AG04449 (cell line): Measurements from ENCODE around the gene CCL23.

ENCODE experiments used
- CTCF ChIA-PET: fragments of 350-600 bp; formaldehyde crosslinking; extraction: SDS; loops from one replicate; lab custom pipeline; 2021; ENCODE audit warnings: antibody characterized with exemption; lab: Yijun Ruan, JAX
- POLR2A ChIA-PET: fragments of 400-600, 350-600 bp; formaldehyde crosslinking; extraction: SDS; loops from one replicate; lab custom pipeline; 2020; ENCODE audit warnings: antibody characterized with exemption, inconsistent platforms; lab: Yijun Ruan, JAX
- DNase-seq: peaks from one replicate; pipeline ENCODE4 v3.0.0-alpha.2; 2010; ENCODE audit warnings: low read depth, low spot score
- H3K4me3 ChIP-seq: 2 replicates; pipeline ENCODE4 v1.5.1; 2011; ENCODE audit warnings: low read depth, mild to moderate bottlenecking, control low read depth, low read length
- TF ChIP-seq, protein P1 (sequence below): IDR thresholded peaks from one replicate; pipeline ENCODE4 v1.5.1; 2011; ENCODE audit warnings: mild to moderate bottlenecking, moderate library complexity, low read length, control low read depth, inconsistent platforms; ENCODE audit not compliant: insufficient read depth; ENCODE audit errors: missing control alignments

Gene CCL23

DNA sequence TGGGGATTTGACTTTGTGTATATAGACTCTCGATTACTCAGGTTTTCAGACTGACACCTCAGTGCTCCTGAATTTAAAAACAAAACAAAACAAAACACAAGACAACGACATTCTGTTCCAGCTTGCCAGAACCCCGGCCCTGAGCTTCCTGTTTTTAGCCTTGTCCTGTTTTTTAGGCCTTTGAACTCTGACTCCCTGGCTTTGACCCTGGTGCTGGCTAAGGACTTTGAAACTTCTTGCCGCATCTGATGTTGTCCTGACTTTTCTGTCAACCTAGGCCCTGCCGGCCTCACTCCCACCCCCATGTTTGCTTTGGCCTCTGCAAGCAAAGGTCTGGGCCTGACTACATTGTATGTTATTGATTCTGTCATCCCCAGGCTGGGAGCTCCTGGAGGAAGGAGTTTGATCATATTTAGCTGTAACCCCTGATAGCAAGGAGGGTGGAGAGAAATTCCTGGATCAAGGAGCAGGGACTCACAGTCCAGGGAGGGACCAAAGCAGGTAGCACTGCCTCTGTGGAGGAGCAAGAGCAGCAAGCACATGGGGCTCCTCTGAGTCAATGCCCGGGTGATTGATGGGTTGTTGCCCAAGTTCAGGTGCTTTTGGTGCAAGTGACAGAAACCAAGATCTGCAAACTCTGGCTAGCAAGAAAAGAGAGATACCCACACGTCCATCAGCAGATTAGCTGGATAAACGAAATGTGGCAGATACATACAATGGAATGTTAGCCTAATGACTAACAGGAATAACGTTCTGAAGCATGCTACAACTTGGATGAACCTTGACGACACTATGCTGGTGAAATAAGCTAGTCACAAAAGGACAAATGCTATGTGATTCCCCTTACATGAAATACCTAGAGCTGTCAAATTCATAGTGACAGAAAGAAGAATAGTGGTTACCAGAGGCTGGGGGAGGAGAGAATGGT, 44.2 kb downstream of the CCL23 start:
- DNase-seq, result peak; percentile 4
- CTCF ChIA-PET, result interaction anchor here (0.7 to 7.3 kb wide), 4 partner anchors 98 to 209 kb away, joined by 3 to 82 read pairs (median 4); no protein-coding TSS in a partner anchor
- no peak overlapping the region for H3K4me3 ChIP-seq
- TF ChIP-seq, protein P1, sequence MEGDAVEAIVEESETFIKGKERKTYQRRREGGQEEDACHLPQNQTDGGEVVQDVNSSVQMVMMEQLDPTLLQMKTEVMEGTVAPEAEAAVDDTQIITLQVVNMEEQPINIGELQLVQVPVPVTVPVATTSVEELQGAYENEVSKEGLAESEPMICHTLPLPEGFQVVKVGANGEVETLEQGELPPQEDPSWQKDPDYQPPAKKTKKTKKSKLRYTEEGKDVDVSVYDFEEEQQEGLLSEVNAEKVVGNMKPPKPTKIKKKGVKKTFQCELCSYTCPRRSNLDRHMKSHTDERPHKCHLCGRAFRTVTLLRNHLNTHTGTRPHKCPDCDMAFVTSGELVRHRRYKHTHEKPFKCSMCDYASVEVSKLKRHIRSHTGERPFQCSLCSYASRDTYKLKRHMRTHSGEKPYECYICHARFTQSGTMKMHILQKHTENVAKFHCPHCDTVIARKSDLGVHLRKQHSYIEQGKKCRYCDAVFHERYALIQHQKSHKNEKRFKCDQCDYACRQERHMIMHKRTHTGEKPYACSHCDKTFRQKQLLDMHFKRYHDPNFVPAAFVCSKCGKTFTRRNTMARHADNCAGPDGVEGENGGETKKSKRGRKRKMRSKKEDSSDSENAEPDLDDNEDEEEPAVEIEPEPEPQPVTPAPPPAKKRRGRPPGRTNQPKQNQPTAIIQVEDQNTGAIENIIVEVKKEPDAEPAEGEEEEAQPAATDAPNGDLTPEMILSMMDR, result no peak
- POLR2A ChIA-PET, result interaction anchor here (0.6 kb wide), 1 partner anchor 36 kb away, joined by 3 read pairs; no protein-coding TSS in a partner anchor

DNA sequence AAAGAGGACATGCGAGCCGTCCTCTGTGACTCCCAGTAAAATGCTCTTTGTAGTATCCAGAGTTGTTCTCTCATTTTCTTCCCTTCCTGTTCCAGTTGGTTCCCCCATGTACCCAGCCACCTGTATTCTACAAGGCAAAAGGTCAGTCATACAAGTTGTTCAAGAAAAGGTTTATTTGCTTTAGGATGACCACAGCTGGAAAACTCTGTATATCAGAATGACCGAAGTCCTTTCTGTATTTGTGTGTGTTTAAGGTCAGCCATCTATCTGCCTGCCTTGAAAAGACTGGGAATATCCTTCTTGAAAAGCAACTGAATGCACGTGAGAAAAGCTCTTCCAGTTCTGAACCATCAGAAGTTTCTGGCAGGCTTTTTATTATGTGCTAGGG, 44.8 kb downstream of the CCL23 start:
- POLR2A ChIA-PET, result no interaction called here
- CTCF ChIA-PET, result interaction anchor here (1.5 to 7.3 kb wide), 3 partner anchors 99 to 210 kb away, joined by 4 to 82 read pairs (median 5); no protein-coding TSS in a partner anchor

DNA sequence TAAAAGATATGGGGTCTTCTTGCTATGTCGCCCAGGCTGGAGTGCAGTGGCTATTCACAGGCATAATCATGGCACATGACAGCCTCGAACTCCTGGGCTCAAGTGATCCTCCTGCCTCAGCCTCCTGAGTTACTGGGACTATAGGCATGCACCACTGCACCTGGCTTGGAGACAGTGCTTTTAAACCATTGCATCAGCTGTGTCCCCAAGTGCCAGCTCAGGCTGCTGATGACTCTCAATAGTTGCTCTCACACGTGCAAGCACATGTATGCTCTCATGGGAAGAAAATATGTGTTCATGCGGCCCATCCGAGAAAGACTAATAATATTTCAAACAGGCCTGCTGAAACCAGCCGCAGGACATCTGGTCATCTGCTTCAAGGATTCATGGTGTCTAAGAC, 45.2 kb downstream of the CCL23 start:
- CTCF ChIA-PET, result interaction anchor here (1.4 to 7.3 kb wide), 4 partner anchors 14 to 211 kb away, joined by 3 to 82 read pairs (median 4); no protein-coding TSS in a partner anchor
- no peak for DNase-seq

More for the DNA sequence above, 44.8 kb downstream of the CCL23 start:
- H3K4me3 ChIP-seq, result no peak overlapping the region
- TF ChIP-seq, protein P1, result no peak
- no peak for DNase-seq

DNA sequence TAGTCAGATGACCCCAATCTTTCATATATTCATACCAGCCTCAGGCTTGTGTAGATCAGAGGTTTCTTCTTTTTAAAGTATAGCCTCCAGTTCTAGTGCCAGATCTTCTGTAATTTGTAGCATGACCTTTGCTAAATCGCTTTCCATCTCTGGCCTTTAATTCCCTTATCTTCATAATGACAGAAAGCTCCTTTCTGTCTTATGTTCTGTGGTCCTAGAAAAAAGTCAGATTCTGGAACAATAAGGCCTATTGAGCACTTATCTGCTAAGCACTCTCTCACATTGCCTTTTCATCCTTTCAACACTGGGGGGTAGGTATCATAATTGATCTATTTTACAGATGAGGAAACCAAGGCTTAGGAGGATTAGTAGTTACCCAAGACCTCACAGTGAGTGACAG, 45.7 kb downstream of the CCL23 start:
- TF ChIP-seq, protein P1, result no peak
- ChIA-PET POLR2A (no interaction called here), CTCF (interaction anchor here (1.3 to 7.3 kb wide), 4 partner anchors 10 to 211 kb away, joined by 3 to 82 read pairs (median 5); no protein-coding TSS in a partner anchor)
- no peak for DNase-seq
- H3K4me3 ChIP-seq, result no peak overlapping the region

More for the DNA sequence above, 45.2 kb downstream of the CCL23 start:
- TF ChIP-seq, protein P1, result no peak
- H3K4me3 ChIP-seq, result no peak overlapping the region
- POLR2A ChIA-PET, result no interaction called here

DNA sequence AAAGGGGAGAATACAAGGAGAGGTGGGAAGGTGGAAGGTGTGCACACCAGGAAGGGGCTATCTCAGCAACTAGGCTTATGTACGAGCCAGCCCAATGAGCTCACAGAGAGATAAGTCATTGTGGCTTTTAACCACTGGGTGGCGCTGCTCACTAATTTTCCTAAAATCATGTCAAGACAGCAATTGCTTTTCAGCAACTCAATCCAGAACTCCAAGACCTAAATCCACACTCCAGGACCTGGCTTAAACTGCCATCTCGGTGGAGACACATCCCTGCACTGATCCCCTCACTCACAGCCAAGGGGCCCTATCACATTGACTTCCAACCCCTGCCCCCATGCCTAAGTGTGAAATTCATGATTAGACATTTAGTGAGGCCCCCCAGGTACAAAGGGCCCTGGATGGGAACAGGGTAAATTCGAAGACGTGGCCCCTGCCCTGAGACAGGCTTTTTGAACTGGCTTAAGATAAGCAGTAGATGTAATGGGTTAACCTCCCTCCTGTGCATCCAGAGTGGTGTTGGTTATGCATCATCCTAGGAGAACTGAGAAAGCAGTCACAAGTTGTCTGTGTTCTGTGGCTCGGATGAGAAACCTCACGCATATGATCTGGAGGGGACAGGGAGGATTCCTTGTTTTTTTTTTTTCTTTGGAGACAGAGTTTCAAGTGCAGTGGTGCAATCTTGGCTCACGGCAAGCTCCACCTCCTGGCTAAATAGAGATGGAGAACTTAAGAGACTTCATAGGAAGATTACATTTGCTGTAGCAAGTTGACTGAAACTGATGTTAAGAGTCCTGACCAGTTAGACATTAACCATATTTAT, 48.0 kb downstream of the CCL23 start:
- ChIA-PET POLR2A (interaction anchor here (0.7 kb wide), 1 partner anchor 39 kb away, joined by 4 read pairs; no protein-coding TSS in a partner anchor), CTCF (interaction anchor here (0.7 to 7.3 kb wide), 22 partner anchors 8 to 520 kb away, joined by 3 to 82 read pairs (median 4); no protein-coding TSS in a partner anchor)
- H3K4me3 ChIP-seq, result no peak overlapping the region
- DNase-seq, result peak; percentile 23
- TF ChIP-seq, protein P1, result peak; percentile 66
